Loucy (cell line): ENCODE data around the gene MLF2.

ENCODE experiments used
- CTCF ChIP-seq: fragments of 200-600 bp; sonication (generic); conservative IDR thresholded peaks from 2 replicates; pipeline ENCODE4 v1.5.1; 2014; ENCODE audit warnings: mild to moderate bottlenecking, antibody characterized with exemption, low read length
- EZH2phosphoT487 ChIP-seq: fragments of 200-600 bp; IDR thresholded peaks from 2 replicates; pipeline ENCODE4 v1.6.1; 2018; ENCODE audit warnings: antibody characterized with exemption, mild to moderate bottlenecking, moderate library complexity, borderline replicate concordance

- TF ChIP-seq CTCF (no peak), EZH2phosphoT487 (no peak)
Measured at GRCh38 chr12:6799147-6799546, 46.2 kb upstream of the MLF2 start.
